Endothelial cell (in vitro differentiated cells): ENCODE data around the gene SLC17A7. TPM values are rescaled to one million over a fixed set of nuclear protein-coding genes. Genes with fewer than 3 reads are reported as not detected.

Source experiments
- DNase-seq: peaks from one replicate; pipeline ENCODE4 v3.0.0; 2021; ENCODE audit warnings: low spot score
- H3K27ac Mint-ChIP-seq: one replicate; pipeline ENCODE4 v1.8.0; 2021; ENCODE audit warnings: mixed read lengths, inconsistent platforms; ENCODE audit not compliant: unreplicated experiment
- H3K27me3 Mint-ChIP-seq: one replicate; pipeline ENCODE4 v1.8.0; 2021; ENCODE audit warnings: mild to moderate bottlenecking, moderate library complexity, mixed read lengths, inconsistent platforms; ENCODE audit not compliant: unreplicated experiment
- H3K36me3 Mint-ChIP-seq: one replicate; pipeline ENCODE4 v1.8.0; 2021; ENCODE audit warnings: mild to moderate bottlenecking, low read depth, mixed read lengths, inconsistent platforms; ENCODE audit not compliant: unreplicated experiment
- H3K4me1 Mint-ChIP-seq: one replicate; pipeline ENCODE4 v1.8.0; 2021; ENCODE audit warnings: mild to moderate bottlenecking, mixed read lengths, inconsistent platforms; ENCODE audit not compliant: unreplicated experiment
- H3K4me3 Mint-ChIP-seq: one replicate; pipeline ENCODE4 v1.8.0; 2021; ENCODE audit warnings: mild to moderate bottlenecking, mixed read lengths, inconsistent platforms; ENCODE audit not compliant: unreplicated experiment
- H3K9me3 Mint-ChIP-seq: one replicate; pipeline ENCODE4 v1.8.0; 2021; ENCODE audit warnings: mixed read lengths, inconsistent platforms; ENCODE audit not compliant: unreplicated experiment
- CTCF ChIP-seq: fragments of 200-600 bp; sonication (generic); IDR thresholded peaks from one replicate; pipeline ENCODE4 v1.5.0; 2021; ENCODE audit warnings: antibody characterized with exemption; ENCODE audit not compliant: unreplicated experiment
- total RNA-seq: library from RNA; stranded (reverse); fragmentation: NEBNext Ultra II Directional; extraction: Animal tissue kit (Norgen Biotek cat#: 25700); gene quantifications from one replicate; pipeline ENCODE4 v1.2.1, GENCODE V29; 2021; ENCODE audit not compliant: unreplicated experiment

The SLC17A7 gene
- total RNA-seq, 1 donor from 2014 or later, result 0.92 TPM

GRCh38 chr19:49481020-49481683 lies 39.8 kb upstream of the SLC17A7 start:
- Mint-ChIP-seq H3K27ac (peak overlapping the region; percentile 67), H3K4me3 (peak overlapping the region; percentile 77), H3K36me3 (no peaks in the 10 kb centered on the region), H3K9me3 (no peaks in the 10 kb centered on the region), H3K27me3 (no peaks in the 10 kb centered on the region), H3K4me1 (peaks cover 7% of the 10 kb centered on the region)
- DNase-seq, result no peak
- no peak for TF ChIP-seq CTCF

GRCh38 chr19:49479975-49480628 lies 38.8 kb upstream of the SLC17A7 start:
- no peak overlapping the region for H3K4me3 Mint-ChIP-seq
- no peaks in the 10 kb centered on the region for H3K9me3 Mint-ChIP-seq
- H3K4me1 Mint-ChIP-seq, result peaks cover 7% of the 10 kb centered on the region
- no peak for TF ChIP-seq CTCF
- no peaks in the 10 kb centered on the region for H3K36me3 Mint-ChIP-seq
- no peak for DNase-seq
- H3K27me3 Mint-ChIP-seq, result no peaks in the 10 kb centered on the region
- H3K27ac Mint-ChIP-seq, result no peak overlapping the region

- no peaks in the 10 kb centered on the region for H3K36me3 Mint-ChIP-seq
- H3K27me3 Mint-ChIP-seq, result peaks cover 2% of the 10 kb centered on the region
- peak; percentile 88 for DNase-seq
- no peaks in the 10 kb centered on the region for H3K9me3 Mint-ChIP-seq
- peaks cover 11% of the 10 kb centered on the region for H3K4me1 Mint-ChIP-seq
- no peak overlapping the region for H3K4me3 Mint-ChIP-seq
- TF ChIP-seq CTCF, result peak; percentile 15
- no peak overlapping the region for H3K27ac Mint-ChIP-seq
Observed at GRCh38 chr19:49475995-49476880, 34.9 kb upstream of the SLC17A7 start.

GRCh38 chr19:49475191-49475917 lies 34.0 kb upstream of the SLC17A7 start:
- DNase-seq, result no peak
- peaks cover 5% of the 10 kb centered on the region for H3K4me1 Mint-ChIP-seq
- no peak overlapping the region for H3K4me3 Mint-ChIP-seq
- no peak overlapping the region for H3K27ac Mint-ChIP-seq
- no peak for TF ChIP-seq CTCF
- H3K9me3 Mint-ChIP-seq, result no peaks in the 10 kb centered on the region
- H3K27me3 Mint-ChIP-seq, result peaks cover 2% of the 10 kb centered on the region
- no peaks in the 10 kb centered on the region for H3K36me3 Mint-ChIP-seq
